GM12878 (cell line): ENCODE data around the gene SLC5A1. TPM values are rescaled to one million over a fixed set of nuclear protein-coding genes. Genes with fewer than 3 reads are reported as not detected.

Experiments used
- ATAC-seq: fragments of 200-7000 bp; cut with Tn5 transposase; 3 replicates; pipeline ENCODE4 v1.9.1; 2020; ENCODE audit warnings: mild to moderate bottlenecking, moderate library complexity
- BruUV-seq: library from RNA; stranded (reverse); fragments of 400-500 nt; replicated peaks from 2 replicates; lab custom pipeline; 2021; lab: Mats Ljungman, UMichigan
- CTCF ChIA-PET: fragments of 300-600 bp; sonication (Branson Sonifier 250); formaldehyde crosslinking; extraction: SDS; loops from one replicate; lab custom pipeline; 2021; ENCODE audit warnings: inconsistent platforms; lab: Yijun Ruan, JAX
- POLR2A ChIA-PET: fragments of 350-600 bp; formaldehyde crosslinking; extraction: SDS; loops from one replicate; lab custom pipeline; 2021; ENCODE audit warnings: inconsistent platforms; lab: Charles Lee
- RAD21 ChIA-PET: fragments of 300-600 bp; sonication (Branson Sonifier 250); formaldehyde crosslinking; loops from one replicate; lab custom pipeline; 2023; ENCODE audit warnings: antibody characterized with exemption; ENCODE audit not compliant: unreplicated experiment; lab: Charles Lee
- SMC1A ChIA-PET: fragments of 300-600 bp; sonication (Branson Sonifier 250); formaldehyde crosslinking; loops from one replicate; lab custom pipeline; 2023; ENCODE audit not compliant: unreplicated experiment, uncharacterized antibody; lab: Charles Lee
- DNase-seq: peaks from one replicate; pipeline ENCODE4 v3.0.0-alpha.2; 2011; ENCODE audit warnings: low read depth, low spot score
- FAIRE-seq: peaks from 3 replicates; lab custom pipeline; 2011; peaks lifted over from hg19 to GRCh38; lab: Jason Lieb, UNC
- H2AFZ ChIP-seq: 2 replicates; pipeline ENCODE4 v1.6.0; 2011; ENCODE audit warnings: low read depth, low read length, control low read depth; ENCODE audit not compliant: control insufficient read depth
- H3K27ac ChIP-seq: 2 replicates; pipeline ENCODE4 v1.5.1; 2011; ENCODE audit warnings: control low read depth; ENCODE audit not compliant: control insufficient read depth, insufficient read depth
- H3K27me3 ChIP-seq, 2 experiments: replicated peaks in 1 of 2; 2 replicates each; pipeline versions ENCODE4 v1.6.0 to v1.6.1; 2011; ENCODE audit warnings: low read length in 1 of 2; ENCODE audit not compliant: control insufficient read depth in 2 of 2, insufficient read depth in 2 of 2
- H3K36me3 ChIP-seq, 2 experiments: 2 replicates each; pipeline ENCODE4 v1.5.1; 2011; ENCODE audit warnings: low read length in 1 of 2; ENCODE audit not compliant: control insufficient read depth in 2 of 2, insufficient read depth in 2 of 2
- H3K4me1 ChIP-seq: 2 replicates; pipeline ENCODE4 v1.6.1; 2011; ENCODE audit warnings: mild to moderate bottlenecking, low read length, moderate library complexity, mixed read lengths; ENCODE audit not compliant: control insufficient read depth, insufficient read depth
- H3K4me2 ChIP-seq: 2 replicates; pipeline ENCODE4 v1.6.0; 2011; ENCODE audit warnings: control low read depth; ENCODE audit not compliant: control insufficient read depth, insufficient read depth
- H3K4me3 ChIP-seq: fragments of 200-600 bp; sonication (generic); 2 replicates; pipeline ENCODE4 v1.5.1; 2016
- H3K79me2 ChIP-seq: 2 replicates; pipeline ENCODE4 v1.6.0; 2011; ENCODE audit warnings: low read length; ENCODE audit not compliant: control insufficient read depth, insufficient read depth
- H3K9ac ChIP-seq: 2 replicates; pipeline ENCODE4 v1.8.0; 2011; ENCODE audit warnings: low read length, control low read depth, mixed read lengths; ENCODE audit not compliant: control insufficient read depth, insufficient read depth
- H3K9me3 ChIP-seq: replicated peaks from 3 replicates; pipeline ENCODE4 v1.5.1; 2011; ENCODE audit warnings: mild to moderate bottlenecking, low read length; ENCODE audit not compliant: control insufficient read depth, insufficient read depth
- H4K20me1 ChIP-seq: 2 replicates; pipeline ENCODE4 v1.6.0; 2011; ENCODE audit not compliant: control insufficient read depth, insufficient read depth
- ATF7 ChIP-seq: fragments of 450-650 bp; IDR thresholded peaks from 2 replicates; pipeline ENCODE4 v1.6.1; 2016; ENCODE audit warnings: low read depth, mild to moderate bottlenecking
- IKZF2 ChIP-seq, 2 experiments: fragments of 450-650 bp; IDR thresholded peaks; 2 replicates each; pipeline ENCODE4 v1.6.1; 2017; ENCODE audit warnings: mild to moderate bottlenecking in 2 of 2, moderate library complexity in 2 of 2
- NKRF ChIP-seq: fragments of 450-650 bp; conservative IDR thresholded peaks from 2 replicates; pipeline ENCODE4 v1.6.1; 2017; ENCODE audit warnings: mild to moderate bottlenecking, moderate library complexity
- REST ChIP-seq: IDR thresholded peaks from 2 replicates; pipeline ENCODE4 v1.6.1; 2012; ENCODE audit warnings: mild to moderate bottlenecking, low read depth, low read length
- TAF1 ChIP-seq: IDR thresholded peaks from 2 replicates; pipeline ENCODE4 v1.6.1; 2011; ENCODE audit warnings: mild to moderate bottlenecking, low read depth, low read length, borderline replicate concordance
- WGBS: methylation state at CpG from one replicate; pipeline ENCODE4 v1.1.6; 2016; ENCODE audit warnings: low lambda C conversion rate; ENCODE audit not compliant: insufficient replicate concordance, insufficient coverage; ENCODE audit errors: missing lambda C conversion rate; 5-methylcytosine and 5-hydroxymethylcytosine counted together
- in situ Hi-C: fragments of 300-500 bp; cut with MboI; formaldehyde crosslinking; loops from 9 replicates; pipeline ENCODE4 v1.14.3; 2018; ENCODE audit warnings: mixed read lengths
- intact Hi-C: fragments of 100-400 bp; cut with micrococcal nuclease; formaldehyde crosslinking; loops from one replicate; pipeline ENCODE4 v1.14.2; 2022; ENCODE audit not compliant: unreplicated experiment
- polyA plus RNA-seq, 11 experiments: library from polyadenylated mRNA; depleted of rRNA in 4 of 11; unstranded in 6 of 11; stranded (reverse) in 5 of 11; fragments of >200 nt; fragmentation: Nextera tagmentation in 4 of 11; fragmentation: Illumina TruSeq in 1 of 11; extraction: Ambion mirVana in 4 of 11; extraction: Trizol in 1 of 11; gene quantifications; 1 replicate in 1 of 11; 2 replicates in 10 of 11; pipeline versions ENCODE4 v1.2.1 to v1.2.3, GENCODE V29; 2011 to 2016; ENCODE audit warnings: inconsistent platforms in 2 of 11, missing spikeins in 2 of 11, low read depth in 1 of 11
- total RNA-seq, 4 experiments: library from RNA; depleted of rRNA in 3 of 4; stranded (reverse); fragments of >200 nt in 3 of 4; fragmentation: Illumina TruSeq in 1 of 4; extraction: Trizol in 1 of 4; gene quantifications; 2 replicates each; pipeline versions ENCODE4 v1.2.1 to v1.2.3, GENCODE V29; 2013 to 2021

SLC5A1 gene
- total and polyA plus RNA-seq, 10 of the 15 experiments (the other 5 are each of a cell fraction or from before 2014, with no cell fraction given) = 0.01 TPM; not detected in 9

DNA sequence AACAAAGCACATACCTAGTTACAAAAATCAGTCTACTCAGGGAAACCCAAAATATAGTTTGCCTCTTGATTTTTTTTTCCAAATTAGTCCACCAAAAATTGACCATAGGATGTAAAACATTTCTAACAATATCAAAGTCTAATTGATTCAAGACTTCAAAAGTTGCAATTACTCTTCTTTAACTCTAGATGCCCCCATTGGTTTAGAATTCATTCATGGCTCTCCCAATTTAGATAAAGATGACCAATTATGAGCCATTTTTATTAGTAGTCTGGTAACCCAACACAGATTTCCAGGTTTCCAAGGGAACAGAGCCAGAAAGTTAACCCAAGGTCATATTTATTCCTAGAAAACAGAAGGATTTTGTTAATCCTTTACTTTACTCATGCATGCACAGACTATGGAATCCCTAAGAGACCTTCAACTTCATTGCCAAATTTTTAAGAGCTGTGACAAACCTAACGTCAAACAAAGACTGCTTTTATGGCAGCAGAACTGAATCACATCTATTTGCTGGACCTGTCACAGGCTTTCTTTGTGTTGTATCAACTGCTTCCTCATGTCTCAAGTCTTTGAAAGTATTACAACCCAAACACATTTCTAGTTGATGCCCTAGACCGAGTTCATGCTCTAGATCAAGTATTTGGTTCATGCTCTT lies 60.7 kb downstream of the SLC5A1 start (continued):
- TF ChIP-seq NKRF (no peak), ATF7 (no peak), IKZF2 (IDR thresholded peaks at IDR 0.05) (no peak)

DNA sequence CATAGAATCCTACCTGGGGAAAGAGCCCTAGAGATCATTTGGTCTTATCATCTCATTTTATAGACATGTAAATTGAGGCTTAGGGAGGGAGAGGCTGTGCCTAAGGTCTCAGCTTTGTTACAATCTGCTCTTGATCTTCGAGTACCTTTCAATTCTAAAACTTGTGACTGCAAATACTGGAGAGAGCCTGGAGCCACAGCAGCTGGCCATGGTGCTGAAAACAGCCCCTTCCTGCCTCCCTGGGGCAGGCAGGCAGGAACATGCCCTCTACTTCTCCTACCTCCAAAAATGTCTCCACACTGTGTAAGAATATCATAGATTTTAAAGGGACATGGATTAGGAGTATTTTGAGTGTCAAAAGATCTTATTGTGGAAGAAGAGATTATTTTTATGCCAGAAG lies 63.9 kb downstream of the SLC5A1 start:
- RAD21 ChIA-PET = no interaction called here
- no peak overlapping the region for H3K4me3 ChIP-seq
- H3K4me2 ChIP-seq = no peak overlapping the region
- H2AFZ ChIP-seq = no peak overlapping the region
- no peak overlapping the region for H3K27ac ChIP-seq
- DNase-seq (no peak), ATAC-seq (no peak), FAIRE-seq (no peak)
- POLR2A ChIA-PET = no interaction called here
- no peaks in the 10 kb centered on the region for H3K4me1 ChIP-seq
- no peaks in the 10 kb centered on the region for H3K79me2 ChIP-seq
- H3K9me3 ChIP-seq = no peaks in the 10 kb centered on the region
- in situ Hi-C loops (no loop called here), intact Hi-C loops (loop anchor here (10.0 kb wide), 2 partner anchors 98 to 158 kb away; partner anchors contain the start of gene RFPL2)
- no peaks in the 10 kb centered on the region for H3K36me3 ChIP-seq
- peaks cover 0 to 3% of the 10 kb centered on the region in 2 experiments; a peak in 1 of 4 replicates for H3K27me3 ChIP-seq
- BruUV-seq = no TSS peak
- no peak overlapping the region for H3K9ac ChIP-seq
- SMC1A ChIA-PET = interaction anchor here (0.6 to 1.0 kb wide), 3 partner anchors 128 to 482 kb away, joined by 3 read pairs; no protein-coding TSS in a partner anchor
- no peaks in the 10 kb centered on the region; the same call in 1 of the 2 replicates for H4K20me1 ChIP-seq
- WGBS = 0% methylated on average over 1 of the region's 1 CpG
- CTCF ChIA-PET = no interaction called here
- TF ChIP-seq REST (peak; percentile 90), TAF1 (no peak)
- TF ChIP-seq, all 136 proteins: peak for 1
